NT2/D1 (cell line): ENCODE results near the gene INSYN1.

Source experiments
- SUZ12 ChIP-seq: IDR thresholded peaks from 2 replicates; pipeline ENCODE4 v1.6.1; 2011; ENCODE audit not compliant: insufficient read length, insufficient read depth; ENCODE audit errors: extremely low read depth
- YY1 ChIP-seq: IDR thresholded peaks from 2 replicates; pipeline ENCODE4 v1.6.1; 2011; ENCODE audit not compliant: insufficient read length, insufficient read depth

DNA sequence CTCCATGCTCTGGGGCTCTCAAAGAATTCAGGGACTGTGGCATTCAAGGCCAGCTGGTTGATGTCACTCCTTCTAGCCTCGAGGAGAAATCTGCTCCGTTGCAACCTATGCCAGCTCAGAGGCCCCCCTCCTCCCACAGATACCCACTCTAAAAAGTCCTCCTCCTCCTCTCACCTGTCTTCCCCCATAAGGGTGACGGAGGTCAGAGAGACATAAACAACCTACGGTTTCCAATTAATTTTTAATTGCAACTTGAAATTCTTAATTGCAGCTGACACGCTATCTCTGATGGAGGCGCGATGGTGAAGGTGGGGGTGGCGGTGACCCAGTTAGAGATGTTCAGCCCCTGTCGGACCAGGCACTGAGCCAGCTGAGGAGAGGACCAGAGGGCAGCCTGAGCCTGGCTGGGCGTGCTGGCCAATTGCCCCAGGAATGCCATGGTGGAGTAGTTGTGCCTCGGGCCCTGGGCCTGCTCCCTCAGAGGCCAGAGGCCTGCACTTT lies 43.2 kb upstream of the INSYN1 start:
- TF ChIP-seq YY1 (no peak), SUZ12 (no peak)
